ENCODE data around the gene RTBDN.

RTBDN gene

DNA sequence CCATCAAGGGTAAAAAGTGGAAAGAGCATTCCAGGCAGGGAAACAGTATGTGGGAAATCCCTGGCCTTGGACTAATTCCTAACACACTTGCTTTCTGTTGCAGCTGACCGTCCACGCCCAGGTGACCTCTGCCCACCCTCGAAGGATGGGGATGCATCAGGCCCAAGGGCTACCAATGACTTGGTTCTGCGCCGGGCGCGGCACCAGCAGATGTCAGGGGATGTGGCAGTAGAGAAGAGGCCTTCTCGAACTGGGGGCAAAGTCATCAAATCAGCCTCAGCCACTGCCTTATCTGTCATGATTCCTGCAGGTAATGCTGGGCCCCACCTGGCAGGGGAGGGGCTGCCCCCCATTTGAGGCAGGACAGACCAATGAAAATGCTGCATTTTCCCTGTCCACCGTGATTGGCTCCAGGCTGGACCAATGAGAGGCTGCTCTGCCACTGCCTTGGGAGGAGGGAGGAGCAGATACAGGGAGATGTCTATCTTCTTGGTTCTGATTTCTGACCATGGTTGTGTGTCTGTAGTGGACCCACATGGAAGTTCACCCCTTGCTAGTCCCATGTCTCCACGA is 34.2 kb upstream of the RTBDN start:
- Histone ChIP-seq H3K9me3 (ENCODE audit: control insufficient read depth, insufficient read depth, low read length) (peaks cover 7% of the 10 kb centered on the region; the same call in 1 of the 2 replicates), H4K20me1 (ENCODE audit: control insufficient read depth, insufficient read depth, low read depth, low read length) (no peaks in the 10 kb centered on the region), H3K4me1 (ENCODE audit: control insufficient read depth, low read length) (peaks cover 11% of the 10 kb centered on the region), H3K9me2 (replicated peaks; ENCODE audit: control insufficient read depth, low read length) (no peaks in the 10 kb centered on the region), H3K79me2 (ENCODE audit: control insufficient read depth, low read length) (no peaks in the 10 kb centered on the region), H3K27ac (ENCODE audit: low read depth, low read length) (no peak overlapping the region), H3K27me3 (ENCODE audit: control insufficient read depth, low read length) (no peaks in the 10 kb centered on the region), H3K4me2 (ENCODE audit: low read length) (no peak overlapping the region), H3K4me3 (ENCODE audit: low read length) (no peak overlapping the region), H3F3A (ENCODE audit: control insufficient read depth, insufficient read depth) (peaks cover 5% of the 10 kb centered on the region; the same call in 1 of the 2 replicates), H3K36me3 (ENCODE audit: control insufficient read depth, low read length) (peaks cover 4% of the 10 kb centered on the region; the same call in 1 of the 2 replicates)
- no peak for TF ChIP-seq EZH2phosphoT487 (IDR thresholded peaks at IDR 0.05; ENCODE audit: borderline replicate concordance, low read length)
- TF ChIP-seq CTCF (IDR thresholded peaks at IDR 0.05; ENCODE audit: low read depth, low read length, poor library complexity, severe bottlenecking) = no peak

DNA sequence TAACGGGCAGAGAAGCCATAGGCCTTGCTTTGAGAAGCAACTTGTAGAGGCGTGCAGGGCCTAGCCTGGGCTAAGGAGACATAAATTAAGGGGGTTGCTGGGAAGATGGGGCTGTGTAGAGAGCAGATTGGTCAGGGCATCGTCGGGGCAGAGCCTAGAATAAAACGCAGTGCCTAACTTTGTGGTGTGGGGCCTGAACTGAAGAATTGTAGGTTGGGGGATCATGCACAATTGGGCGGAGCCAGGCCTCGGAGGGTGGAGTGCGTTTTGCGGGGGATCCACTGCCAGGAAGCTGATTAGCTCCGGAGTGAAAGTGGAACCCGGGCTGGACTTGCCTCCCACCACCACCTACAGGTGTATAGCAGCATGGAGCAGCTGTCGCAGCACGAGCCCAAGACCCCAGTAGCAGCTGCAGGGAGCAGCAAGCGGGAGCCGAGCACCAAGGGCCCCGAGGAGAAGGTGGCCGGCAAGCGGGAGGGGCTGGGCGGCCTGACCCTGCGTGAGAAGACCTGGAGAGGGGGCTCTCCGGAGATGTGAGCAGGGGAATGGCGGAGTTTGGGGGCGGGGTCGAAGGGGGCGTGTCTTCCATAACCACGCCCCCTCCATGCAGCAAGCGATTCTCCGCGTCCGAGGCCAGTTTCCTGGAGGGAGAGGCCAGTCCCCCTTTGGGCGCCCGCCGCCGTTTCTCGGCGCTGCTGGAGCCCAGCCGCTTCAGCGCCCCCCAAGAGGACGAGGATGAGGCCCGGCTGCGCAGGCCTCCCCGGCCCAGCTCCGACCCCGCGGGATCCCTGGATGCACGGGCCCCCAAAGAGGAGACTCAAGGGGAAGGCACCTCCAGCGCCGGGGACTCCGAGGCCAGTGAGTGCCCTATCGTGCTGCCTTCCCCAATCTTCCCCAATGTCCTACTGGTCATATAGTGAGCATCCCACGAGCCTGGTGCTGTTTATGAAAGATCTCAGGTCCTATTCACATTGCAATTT is 33.0 kb upstream of the RTBDN start:
- peaks cover 5% of the 10 kb centered on the region; the same call in 1 of the 2 replicates for H3F3A ChIP-seq (ENCODE audit: control insufficient read depth, insufficient read depth)
- no peak overlapping the region for H3K27ac ChIP-seq (ENCODE audit: low read depth, low read length)
- H3K79me2 ChIP-seq (ENCODE audit: control insufficient read depth, low read length) = no peaks in the 10 kb centered on the region
- H3K9me3 ChIP-seq (ENCODE audit: control insufficient read depth, insufficient read depth, low read length) = no peaks in the 10 kb centered on the region
- H3K4me3 ChIP-seq (ENCODE audit: low read length) = peak overlapping the region; percentile 76
- H3K4me2 ChIP-seq (ENCODE audit: low read length) = peak overlapping the region; percentile 95
- H3K4me1 ChIP-seq (ENCODE audit: control insufficient read depth, low read length) = peaks cover 11% of the 10 kb centered on the region
- H3K9me2 ChIP-seq (replicated peaks; ENCODE audit: control insufficient read depth, low read length) = no peaks in the 10 kb centered on the region
- H3K27me3 ChIP-seq (ENCODE audit: control insufficient read depth, low read length) = 0 out of 2 replicates have a peak, but pooled peaks cover 2% of the 10 kb centered on the region
- H3K36me3 ChIP-seq (ENCODE audit: control insufficient read depth, low read length) = no peaks in the 10 kb centered on the region
- no peak for TF ChIP-seq CTCF (IDR thresholded peaks at IDR 0.05; ENCODE audit: low read depth, low read length, poor library complexity, severe bottlenecking)
- no peak for TF ChIP-seq EZH2phosphoT487 (IDR thresholded peaks at IDR 0.05; ENCODE audit: borderline replicate concordance, low read length)
- H4K20me1 ChIP-seq (ENCODE audit: control insufficient read depth, insufficient read depth, low read depth, low read length) = no peaks in the 10 kb centered on the region

GRCh38 chr19:12866416-12867119 is 32.2 kb upstream of the RTBDN start:
- Histone ChIP-seq H3K4me3 (ENCODE audit: low read length) (no peak overlapping the region), H3K9me2 (replicated peaks; ENCODE audit: control insufficient read depth, low read length) (no peaks in the 10 kb centered on the region), H3K4me2 (ENCODE audit: low read length) (no peak overlapping the region; the same call in 1 of the 2 replicates), H3K9me3 (ENCODE audit: control insufficient read depth, insufficient read depth, low read length) (no peaks in the 10 kb centered on the region), H4K20me1 (ENCODE audit: control insufficient read depth, insufficient read depth, low read depth, low read length) (no peaks in the 10 kb centered on the region), H3F3A (ENCODE audit: control insufficient read depth, insufficient read depth) (no peaks in the 10 kb centered on the region), H3K27ac (ENCODE audit: low read depth, low read length) (no peak overlapping the region), H3K79me2 (ENCODE audit: control insufficient read depth, low read length) (no peaks in the 10 kb centered on the region), H3K27me3 (ENCODE audit: control insufficient read depth, low read length) (0 out of 2 replicates have a peak, but pooled peaks cover 2% of the 10 kb centered on the region), H3K36me3 (ENCODE audit: control insufficient read depth, low read length) (no peaks in the 10 kb centered on the region), H3K4me1 (ENCODE audit: control insufficient read depth, low read length) (peaks cover 11% of the 10 kb centered on the region)
- TF ChIP-seq EZH2phosphoT487 (IDR thresholded peaks at IDR 0.05; ENCODE audit: borderline replicate concordance, low read length) = no peak
- no peak for TF ChIP-seq CTCF (IDR thresholded peaks at IDR 0.05; ENCODE audit: low read depth, low read length, poor library complexity, severe bottlenecking)
